ENCODE measurements around the gene GPATCH8.
A peak's percentile ranks its signal among the peaks of the same experiment; 100 is the strongest.
"Not testable (repeated sequence)": the region's sequence is repeated elsewhere in the genome, so short reads cannot be mapped to it uniquely, and the experiment has no call there.

Gene GPATCH8

DNA sequence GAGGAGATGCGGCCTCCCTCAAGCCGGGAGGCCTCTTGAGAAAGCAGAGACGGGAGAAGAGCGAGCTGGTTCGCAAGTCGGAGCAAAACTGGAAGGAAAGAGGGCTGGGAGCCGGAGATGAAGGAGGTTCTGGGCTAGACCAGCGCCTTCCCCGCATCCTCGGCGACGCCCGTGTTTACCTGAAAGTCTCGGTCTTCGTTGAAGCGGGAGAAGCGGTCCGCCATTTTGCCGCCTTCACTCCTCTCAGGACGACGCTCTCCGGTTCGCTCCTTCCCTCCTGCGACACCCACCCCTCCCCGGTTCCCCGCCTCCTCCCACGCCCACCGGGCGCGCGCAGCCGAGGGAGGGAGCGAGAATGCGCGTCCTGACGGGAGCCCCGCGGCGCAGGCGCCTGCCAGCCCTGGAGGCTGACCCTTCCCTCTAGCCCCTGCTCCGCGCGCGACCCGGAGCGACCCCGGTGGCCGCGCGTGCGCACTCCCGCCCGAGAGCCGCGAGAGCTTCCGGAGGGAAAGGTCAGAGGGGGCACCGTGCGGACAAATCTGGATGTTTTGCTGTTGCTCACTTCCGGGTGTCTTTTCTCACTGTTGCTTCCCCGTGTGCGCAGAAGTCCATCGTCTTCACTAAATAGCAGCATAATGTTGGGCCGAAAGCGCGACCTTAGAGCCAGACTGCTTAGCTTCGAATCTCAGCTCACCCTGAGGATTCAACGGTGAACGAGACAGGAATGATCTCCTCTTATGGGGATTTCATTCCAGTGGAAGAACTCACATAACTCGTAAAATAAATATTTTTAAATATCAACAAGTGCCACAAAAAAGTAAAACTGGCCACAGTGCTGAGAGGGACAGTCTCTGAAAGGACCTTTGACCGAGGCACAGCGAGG lies at the start of gene GPATCH8:
Gene GPATCH8, minus strand, starts transcription at position 260 of the 883 bp plus-strand sequence. Its CDS starts 36 bp downstream, at position 224.
- DNase-seq, result peak; percentile 95

DNA sequence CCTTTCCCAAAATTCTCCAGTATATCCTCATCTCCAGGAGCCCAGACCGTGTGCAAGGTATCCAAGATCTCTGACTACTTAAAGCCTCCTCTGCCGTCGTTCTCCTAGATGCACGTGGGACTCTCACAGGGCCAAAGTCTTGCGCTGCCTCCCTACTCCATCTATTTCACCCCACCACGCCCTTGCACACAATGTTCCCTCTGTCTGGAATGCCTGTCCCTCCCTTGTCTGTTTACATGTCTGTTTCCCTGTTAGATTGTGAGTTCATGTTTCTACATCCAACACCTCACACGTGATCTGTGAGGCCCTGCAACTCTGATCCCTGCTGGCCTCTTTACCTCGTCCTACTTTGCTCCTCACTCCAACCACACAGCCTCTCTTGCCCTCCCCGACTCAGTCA lies 49.2 kb upstream of the GPATCH8 start:
- no peak for DNase-seq

DNA sequence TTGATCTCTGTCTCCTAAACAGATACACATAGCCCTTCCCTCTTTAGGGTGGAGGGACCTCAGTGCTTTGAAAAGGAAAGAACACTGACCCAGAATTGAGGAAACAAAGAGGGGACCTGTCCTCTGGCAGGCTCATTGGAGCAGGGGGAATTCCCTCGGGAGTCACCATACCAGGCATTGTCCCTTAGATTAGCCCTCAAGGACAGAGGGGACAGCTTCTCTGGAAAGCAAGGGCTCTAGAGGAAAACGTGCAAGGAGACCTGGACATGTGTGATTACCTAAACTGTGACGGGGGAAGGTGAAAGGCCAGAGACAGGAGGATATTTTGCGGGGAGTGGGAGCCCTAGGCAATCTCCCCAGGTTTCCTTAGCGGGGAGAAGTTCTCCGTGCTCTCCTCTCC lies 46.5 kb upstream of the GPATCH8 start:
- DNase-seq, result no peak

DNA sequence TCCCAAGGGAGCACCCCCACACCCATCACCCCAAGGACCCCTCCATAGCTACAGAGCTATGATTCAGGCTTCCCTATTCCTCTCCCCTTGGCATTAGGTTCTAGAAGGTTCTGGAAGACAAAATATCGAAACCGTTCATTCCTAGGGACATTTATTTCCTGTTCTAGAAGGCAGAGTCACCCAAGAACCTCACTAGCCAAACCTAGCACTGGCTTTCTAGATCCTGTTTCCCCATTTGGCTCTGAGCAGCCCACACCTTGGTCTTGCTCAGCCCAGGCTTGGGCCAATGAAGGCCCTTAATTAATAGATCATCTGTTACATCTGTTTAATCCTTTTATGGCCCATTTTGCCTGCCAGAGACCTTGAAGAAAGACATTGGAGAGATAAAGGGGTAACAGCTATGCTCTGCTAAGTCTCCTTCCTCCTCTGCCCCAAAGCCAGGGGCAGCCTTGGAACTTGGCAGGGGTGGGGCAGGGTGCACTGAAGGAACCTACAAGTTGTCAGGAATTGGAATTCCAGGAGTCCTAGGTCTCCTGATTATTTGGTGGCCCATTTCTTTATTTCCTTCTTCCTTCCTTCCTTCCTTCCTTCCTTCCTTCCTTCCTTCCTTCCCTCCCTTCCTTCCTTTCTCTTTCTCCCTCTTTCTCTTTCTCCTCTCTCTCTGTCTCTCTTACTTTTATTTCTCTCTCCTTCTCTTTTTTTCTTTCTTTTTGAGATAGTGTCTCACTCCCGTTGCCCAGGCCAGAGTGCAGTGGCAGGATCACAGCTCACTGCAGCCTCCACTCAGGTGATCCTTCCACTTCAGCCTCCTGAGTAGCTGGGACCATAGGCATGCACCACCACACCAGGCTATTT lies 45.4 kb upstream of the GPATCH8 start:
- DNase-seq, result no peak

DNA sequence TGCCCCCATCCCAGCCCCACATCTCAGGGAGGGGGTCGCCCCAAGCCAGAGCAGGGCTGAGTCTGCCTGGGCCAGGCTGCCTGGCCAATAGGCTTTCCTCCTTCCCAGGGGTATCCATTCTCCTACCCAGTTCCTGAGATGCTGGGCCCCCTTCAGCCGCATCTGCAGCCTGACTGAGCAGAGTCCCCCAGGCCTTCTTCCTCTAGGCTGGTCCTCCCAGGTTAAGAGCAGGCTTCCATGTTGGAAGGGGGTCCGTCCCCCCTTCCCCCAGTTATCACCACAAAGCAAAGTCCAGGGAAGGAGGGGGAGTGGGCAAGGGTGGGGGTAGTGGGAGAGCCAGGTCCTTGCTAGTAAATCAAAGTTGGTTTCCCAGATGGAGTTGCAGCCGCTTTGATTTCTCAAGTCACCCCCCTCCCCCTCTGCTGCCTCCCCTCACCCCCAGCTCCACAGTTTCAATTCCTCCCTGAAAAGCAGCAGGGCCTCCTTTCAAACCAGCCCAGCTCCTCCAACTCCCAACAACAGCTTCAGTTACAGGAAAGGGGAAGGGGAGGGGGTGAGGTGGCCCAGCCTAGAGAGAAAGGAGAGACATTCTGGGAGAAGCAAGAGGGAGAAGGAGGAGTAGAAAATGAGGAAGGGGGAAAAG lies 44.5 kb upstream of the GPATCH8 start:
- no peak for DNase-seq

DNA sequence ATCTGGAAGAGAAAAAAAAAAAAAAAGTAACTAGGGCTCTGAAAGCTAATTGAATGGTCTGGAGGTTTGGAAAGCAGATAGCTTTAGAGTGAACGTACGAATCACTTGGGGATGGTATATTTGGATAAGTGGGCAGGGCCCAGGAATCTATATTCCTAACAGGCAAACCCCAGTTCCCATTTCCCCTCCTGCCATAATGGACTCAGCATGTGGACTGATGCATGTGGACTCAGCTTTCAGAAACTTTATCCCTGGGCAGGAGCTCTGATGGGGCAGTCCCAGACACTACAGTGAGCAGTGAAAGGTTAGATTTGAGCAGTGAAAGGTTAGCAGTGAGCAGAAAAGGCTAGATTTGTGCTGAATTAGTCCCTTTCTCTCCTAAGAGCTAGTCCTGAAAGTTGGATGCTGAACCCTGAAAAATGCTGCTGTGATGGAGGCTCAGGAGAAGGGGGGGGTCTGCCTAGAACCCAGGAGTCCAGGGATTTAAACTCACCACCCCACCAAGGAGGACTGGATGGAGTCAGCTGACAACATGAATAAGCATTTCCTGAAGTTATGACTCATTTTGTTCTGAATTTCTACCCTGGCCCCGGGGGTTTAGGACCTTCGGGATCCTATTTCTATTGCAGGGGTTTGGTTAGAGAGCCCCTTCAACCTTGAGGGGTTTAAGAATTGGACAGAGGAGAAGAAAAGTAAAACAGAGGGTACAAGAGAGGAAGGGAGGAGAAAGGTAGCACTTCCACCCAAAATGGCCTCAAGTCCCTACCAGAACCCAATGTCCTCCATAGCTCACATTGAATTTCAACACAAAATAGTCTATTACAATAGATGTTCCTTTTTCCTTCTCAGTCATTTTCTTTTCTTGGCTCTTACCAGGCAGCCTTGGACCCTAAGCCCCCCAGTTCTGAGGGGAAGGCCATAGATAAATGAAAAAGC lies 43.7 kb upstream of the GPATCH8 start:
- no peak for DNase-seq

DNA sequence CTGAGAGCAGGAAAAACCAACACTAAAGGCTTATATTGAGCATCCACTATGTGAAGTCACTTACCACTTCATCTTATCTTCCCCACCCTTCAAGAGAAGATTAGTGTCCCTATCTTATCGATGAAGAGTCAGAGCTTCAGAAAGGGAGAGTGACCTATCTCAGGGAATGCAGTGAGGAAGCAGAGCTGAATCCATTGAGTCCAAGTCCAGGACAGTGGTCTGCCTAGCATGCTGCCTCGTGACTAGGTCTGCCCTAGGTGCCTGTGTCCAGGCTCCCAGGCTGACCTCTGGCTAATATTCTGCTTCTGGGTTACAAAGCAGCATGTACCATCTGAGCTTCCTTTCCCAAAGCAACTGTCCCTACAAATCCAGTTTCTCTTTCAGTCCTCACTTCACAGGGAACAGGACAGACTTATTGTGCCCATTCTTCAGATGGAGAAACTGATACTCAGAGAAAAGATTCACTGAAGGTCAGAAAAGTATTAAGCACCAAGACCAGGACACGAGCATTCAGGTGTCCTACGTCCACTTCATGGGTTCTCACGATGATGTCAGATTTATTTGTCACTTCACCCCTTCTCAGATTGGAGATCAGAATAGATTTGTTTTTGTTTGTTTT lies 40.8 kb upstream of the GPATCH8 start:
- no peak for DNase-seq

DNA sequence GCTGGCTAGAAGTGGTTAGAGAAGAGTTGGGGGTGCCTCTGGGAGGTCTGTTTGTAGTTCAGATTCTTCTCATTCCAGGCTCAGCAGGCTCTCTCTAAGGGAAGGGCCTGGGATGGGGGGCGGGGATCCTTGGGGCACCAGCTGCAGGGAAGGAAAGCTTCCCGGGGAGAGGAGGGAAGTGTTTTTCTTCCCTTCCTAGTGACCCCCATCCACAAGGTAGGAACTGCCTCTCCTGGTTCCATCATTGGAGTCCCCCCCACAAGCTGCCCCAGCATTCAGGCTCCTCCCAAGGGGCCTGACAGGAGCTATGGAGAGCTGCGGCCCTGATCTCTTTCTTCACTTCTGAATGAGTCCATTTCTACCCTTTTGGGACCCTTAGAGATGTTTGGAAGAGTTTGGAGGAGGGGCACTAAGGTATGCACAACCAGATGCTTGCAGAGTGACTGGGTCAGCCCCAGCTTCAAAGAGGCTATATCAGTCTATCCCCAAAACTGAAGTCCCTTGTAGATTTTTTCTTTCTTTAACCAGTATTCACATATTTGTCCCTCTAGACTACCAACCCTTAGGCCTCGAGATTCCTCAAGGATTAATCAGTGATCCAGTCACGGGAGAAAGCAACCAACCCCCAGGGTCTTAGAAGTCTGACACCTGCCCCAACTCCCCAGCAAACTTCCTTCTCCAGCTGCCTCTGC lies 40.2 kb upstream of the GPATCH8 start:
- no peak for DNase-seq

DNA sequence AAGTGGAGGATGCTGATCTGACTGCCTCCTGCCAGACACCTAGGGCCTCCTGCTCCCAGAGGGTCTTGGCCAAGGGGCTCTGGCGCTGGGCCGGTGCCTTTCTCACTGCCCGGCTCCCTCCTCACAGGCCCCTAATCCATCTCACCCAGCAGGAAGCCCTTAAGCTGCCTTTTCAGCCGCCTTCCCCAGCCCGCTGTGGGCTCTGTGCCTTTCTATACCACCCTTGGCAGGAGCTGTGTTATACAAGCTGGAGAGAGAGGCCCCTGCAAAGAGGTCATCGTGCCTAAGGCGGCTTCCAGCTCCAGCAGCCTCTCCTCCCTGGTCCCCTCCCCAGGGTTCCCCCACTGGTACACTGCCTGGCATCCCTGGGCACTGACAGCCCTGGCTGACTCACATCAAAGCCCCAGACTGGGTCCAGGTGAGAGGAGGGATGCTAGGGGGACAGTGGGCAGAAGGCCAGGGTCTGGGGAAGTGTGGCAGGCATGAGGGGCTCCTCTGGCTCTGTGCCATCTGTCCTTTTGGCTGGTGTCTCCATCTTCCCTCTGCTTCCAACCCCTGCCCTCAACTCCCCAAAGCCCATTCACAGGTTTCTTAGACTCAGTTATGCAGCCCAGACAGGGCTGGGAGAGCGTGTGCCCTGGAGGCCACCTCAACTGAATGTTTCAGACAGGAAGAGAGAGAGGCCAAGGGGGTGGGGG lies 38.8 kb upstream of the GPATCH8 start:
- no peak for DNase-seq

DNA sequence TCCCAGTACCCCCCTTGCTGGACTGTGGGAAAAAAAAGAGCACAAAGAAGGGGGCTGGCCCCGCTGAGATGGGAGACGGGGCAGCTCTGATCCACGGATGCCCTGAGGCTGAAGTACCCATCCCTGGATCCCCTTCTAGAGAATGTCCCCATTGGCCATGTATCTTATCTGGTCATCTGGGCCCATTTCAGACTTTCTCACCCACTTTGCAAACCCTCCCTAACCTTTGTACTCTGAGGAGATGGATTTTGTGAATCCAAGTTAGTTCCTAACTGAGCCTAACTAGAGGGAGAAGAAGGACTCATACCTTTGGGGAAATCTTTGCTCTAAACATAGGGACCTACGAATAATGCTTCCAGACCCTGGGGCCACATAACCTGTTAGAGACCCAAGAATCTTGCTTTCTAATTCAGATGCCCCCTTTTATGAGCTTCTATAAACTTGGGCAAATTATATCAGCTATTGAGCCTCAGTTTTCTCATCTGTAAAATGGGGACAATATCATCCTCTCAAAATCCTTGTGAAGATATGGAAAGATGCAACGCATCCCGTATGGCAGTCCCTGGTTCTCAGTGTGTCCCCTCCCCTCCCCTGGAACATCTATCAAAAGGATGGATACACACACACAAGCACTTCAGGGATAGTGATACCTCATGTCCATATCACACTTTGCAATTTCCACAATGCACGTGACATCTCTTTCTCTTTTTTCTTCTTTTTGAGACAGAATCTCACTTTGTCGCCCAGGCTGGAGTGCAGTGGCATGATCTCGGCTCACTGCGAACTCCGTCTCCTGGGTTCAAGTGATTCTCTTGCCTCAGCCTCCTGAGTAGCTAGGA lies 37.3 kb upstream of the GPATCH8 start:
- DNase-seq, result no peak

DNA sequence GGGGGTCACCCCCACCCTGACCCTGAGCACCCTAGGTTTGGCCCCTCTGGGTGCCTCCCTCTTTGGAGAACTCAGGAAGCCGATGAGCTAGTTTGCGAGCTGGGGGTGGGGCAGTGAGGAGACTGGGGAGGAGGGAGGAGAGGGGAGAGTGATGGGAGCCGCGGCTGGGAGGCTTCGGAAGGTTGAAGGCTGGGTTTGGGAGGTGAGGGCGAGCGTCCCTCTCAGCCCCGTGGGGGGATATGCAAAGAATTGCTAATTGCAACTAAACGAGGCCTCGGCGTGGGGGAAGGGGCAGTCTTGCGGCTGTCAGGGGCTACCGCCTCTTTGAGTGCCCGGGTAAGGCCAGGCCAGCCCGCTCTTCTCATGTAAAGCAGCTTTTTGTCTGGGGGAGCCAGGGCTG lies 36.5 kb upstream of the GPATCH8 start:
- DNase-seq, result no peak

DNA sequence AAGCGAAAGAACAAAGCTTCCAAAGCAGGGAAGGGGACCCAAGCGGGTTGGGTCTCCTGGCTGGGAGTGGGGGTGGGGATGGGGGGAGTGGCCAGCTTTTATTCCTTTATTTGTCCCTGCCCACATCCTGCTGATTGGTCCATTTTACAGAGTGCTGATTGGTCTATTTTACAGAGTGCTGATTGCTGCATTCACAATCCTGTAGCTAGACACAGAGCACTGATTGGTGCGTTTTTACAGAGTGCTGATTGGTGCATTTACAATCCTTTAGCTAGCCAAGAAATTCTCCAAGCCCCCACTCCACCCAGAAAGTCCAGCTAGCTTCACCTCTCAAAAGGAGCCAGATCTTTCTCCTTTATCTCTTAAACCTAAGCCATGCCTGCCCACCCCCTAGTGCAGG lies 34.7 kb upstream of the GPATCH8 start:
- not testable (repeated sequence) for DNase-seq

DNA sequence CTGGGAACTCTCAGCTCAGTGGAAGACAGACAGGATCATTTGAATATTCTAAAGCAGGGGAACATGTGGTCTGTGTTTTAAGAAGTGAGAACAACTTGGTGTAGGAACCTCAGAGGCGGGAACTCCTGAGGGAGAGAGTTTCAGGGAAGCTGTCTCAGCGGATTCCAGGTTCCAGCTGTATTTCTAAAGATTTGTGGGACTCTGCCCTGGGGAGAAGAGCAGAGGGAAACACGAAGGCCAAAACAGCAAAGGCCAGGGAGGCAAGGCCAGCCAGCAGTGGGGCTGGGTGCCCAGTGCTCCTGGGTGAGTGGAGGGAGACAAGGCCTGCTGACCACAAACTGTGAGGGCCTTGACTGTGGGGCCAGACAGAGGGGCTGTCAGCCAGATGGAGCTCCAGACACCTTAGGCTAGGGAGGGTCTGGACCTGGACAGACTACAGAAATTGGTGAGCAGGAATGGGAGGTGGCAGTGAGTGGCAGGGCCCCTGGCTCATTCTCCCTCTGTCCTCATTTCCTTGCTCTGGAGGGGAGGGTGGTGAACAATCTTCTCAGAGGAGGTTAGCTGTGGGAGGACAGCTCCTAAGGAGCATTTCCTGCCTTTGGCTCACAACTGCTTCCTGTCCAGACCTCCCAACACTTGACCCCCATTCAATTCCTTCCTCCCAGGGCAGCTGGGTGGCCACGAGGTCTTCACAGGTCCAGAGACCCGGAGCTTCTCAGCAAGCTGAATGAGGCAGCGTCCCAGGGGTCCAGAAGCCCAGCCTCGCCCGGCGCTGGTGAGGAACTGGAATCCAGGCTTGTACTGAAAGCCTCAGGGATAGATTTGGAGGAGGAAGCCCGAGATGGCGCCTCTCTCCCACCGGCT lies 33.1 kb upstream of the GPATCH8 start:
- no peak for DNase-seq

DNA sequence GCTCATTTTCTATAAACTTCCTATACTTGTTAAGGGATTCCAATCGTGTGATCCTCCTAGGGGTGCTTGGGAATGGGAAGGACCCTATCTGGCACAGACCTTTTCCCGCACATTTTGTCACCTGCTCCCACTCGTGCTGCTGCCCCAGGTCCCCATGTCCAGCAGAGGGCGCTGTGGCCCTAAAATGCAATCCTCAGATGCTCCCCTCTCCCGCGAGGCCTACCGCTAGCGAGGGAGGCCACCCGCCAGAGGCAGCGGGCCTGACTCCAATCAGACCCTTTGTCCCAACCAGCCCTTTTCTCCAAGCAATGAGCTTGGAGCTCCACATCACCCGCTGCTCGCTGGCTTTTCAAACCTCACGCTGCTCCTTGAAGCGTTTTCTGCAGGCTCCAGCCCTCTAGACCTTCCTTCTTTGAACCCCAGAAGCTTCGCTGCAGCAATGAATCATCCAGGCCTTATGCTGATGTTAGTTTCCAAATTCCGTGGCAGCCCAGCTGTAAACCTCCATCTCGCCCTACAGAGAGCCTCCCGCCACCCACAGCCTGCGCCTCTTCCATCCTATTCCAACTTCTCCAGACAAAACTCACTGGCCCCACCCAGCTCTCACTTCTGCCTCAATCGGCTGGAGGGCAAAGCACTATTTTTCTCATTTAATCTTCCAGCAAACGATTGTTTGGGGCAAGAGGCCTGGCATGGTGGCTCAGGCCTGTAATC lies 30.5 kb upstream of the GPATCH8 start:
- DNase-seq, result peak; percentile 89

DNA sequence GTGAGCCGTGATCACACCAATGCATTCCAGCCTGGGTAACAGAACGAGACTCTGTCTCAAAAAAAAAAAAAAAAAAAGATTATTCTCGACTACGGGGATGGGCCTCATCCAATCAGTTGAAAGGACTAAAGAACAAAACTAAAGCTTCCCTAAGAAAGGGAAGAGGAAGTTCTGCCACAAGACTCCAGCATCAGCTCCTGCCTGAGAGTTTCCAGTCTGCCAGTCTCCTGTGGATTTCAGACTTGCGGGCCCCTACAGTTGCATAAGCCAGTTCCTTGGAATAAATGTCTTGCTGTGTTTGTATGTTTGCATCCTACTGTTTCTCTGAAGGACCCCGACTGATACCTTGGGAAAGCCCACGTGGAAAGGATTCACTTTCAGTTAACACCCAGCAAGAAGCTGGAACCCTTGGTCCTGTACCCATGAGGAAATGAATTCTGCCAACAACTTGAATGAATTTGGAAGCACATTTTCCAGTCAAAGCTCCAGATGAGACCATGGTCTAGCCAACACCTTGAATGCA lies 27.8 kb upstream of the GPATCH8 start:
- no peak for DNase-seq

DNA sequence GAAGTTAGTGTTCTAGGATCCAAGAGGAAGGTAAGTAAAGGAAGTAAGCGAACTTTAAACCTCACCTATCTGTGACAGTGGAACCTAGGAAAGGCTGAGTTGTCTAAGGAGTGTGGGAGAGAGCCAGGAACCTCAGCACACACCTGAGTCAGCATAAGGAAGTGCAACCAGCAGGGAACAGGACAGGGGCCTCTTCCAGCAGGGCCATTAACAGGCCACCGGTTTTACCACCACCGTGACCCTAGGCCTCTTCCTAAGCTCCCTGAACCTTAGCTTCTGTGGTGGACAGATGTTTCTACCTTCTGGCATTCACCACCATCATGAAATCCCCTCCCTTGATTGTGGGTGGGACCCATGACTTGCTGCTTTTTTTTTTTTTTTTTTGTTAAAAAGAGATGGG lies 26.7 kb upstream of the GPATCH8 start:
- DNase-seq, result no peak

DNA sequence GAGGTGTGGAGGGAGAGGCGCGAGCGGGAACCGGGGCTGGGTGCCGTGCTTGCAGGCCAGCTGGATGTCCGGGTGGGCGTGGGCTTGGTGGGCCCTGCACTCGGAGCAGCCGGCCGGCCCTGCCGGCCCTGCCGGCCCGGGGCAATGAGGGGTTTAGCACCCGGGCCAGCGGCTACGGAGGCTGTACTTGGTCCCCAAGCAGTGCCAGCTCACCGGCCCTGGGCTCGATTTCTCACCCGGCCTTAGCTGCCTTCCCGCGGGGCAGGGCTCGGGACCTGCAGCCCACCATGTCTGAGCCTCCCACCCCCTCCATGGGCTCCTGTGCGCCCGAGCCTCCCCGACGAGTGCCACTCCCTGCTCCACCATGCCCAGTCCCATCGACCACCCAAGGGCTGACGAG lies 24.7 kb upstream of the GPATCH8 start:
- no peak for DNase-seq

DNA sequence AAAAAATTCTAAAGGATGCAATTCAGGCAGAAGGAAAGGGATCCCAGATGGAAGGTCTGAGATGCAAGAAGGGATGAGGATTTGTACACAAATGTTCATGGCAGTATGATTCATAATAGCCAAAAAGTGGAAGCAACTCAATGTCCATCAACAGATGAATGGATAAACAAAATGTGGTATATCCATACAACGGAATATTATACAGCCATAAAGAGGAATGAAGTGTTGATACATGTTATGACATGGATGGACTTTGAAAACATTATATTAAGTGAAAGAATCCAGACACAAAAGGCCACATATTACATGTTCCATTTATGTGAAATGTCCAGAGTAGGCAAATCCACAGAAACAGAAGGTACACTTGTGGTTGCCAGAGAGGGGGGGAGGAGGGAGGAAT lies 23.9 kb upstream of the GPATCH8 start:
- no peak for DNase-seq
